Natural killer cell (primary cell): ENCODE results near the gene ISX. TPM values are rescaled to one million over a fixed set of nuclear protein-coding genes. Genes with fewer than 3 reads are reported as not detected.

ENCODE experiments used
- ATAC-seq, 3 donors: fragments of 150-1000 bp in 2 of 3; fragments of 200-7000 bp in 1 of 3; cut with Tn5 transposase; 1 replicate in 1 of 3; 2 replicates in 2 of 3; pipeline ENCODE4 v1.10.0; 2021; ENCODE audit warnings: mild to moderate bottlenecking in 2 of 3, moderate library complexity in 2 of 3
- DNase-seq, 2 donors: peaks; one replicate each; pipeline versions ENCODE4 v3.0.0 to v3.0.0-alpha.2; 2013 to 2021; ENCODE audit warnings: mixed read lengths in 1 of 2
- H3K27ac ChIP-seq: one replicate; pipeline ENCODE4 v1.5.1; 2013; ENCODE audit warnings: mild to moderate bottlenecking, low read length
- H3K27me3 ChIP-seq: one replicate; pipeline ENCODE4 v1.6.1; 2013; ENCODE audit warnings: low read length; ENCODE audit not compliant: control insufficient read depth, insufficient read depth
- H3K36me3 ChIP-seq: one replicate; pipeline ENCODE4 v1.6.1; 2013; ENCODE audit warnings: low read length; ENCODE audit not compliant: control insufficient read depth, insufficient read depth
- H3K4me1 ChIP-seq: one replicate; pipeline ENCODE4 v1.6.1; 2013; ENCODE audit warnings: low read length; ENCODE audit not compliant: control insufficient read depth, insufficient read depth
- H3K4me3 ChIP-seq: one replicate; pipeline ENCODE4 v1.5.1; 2013; ENCODE audit warnings: low read length
- H3K9me3 ChIP-seq: one replicate; pipeline ENCODE4 v1.6.1; 2013; ENCODE audit warnings: low read length; ENCODE audit not compliant: control insufficient read depth, insufficient read depth
- H3K27ac Mint-ChIP-seq, 2 donors: one replicate each; pipeline ENCODE4 v1.8.0; 2022; ENCODE audit warnings: mild to moderate bottlenecking in 2 of 2, mixed read lengths in 2 of 2, moderate library complexity in 1 of 2
- H3K27me3 Mint-ChIP-seq, 2 donors: one replicate each; pipeline ENCODE4 v1.8.0; 2022; ENCODE audit warnings: low read depth in 2 of 2, mixed read lengths in 2 of 2
- H3K36me3 Mint-ChIP-seq: one replicate; pipeline ENCODE4 v1.8.0; 2022; ENCODE audit warnings: mixed read lengths
- H3K4me1 Mint-ChIP-seq, 2 donors: one replicate each; pipeline ENCODE4 v1.8.0; 2022; ENCODE audit warnings: mixed read lengths in 2 of 2
- H3K4me3 Mint-ChIP-seq: one replicate; pipeline ENCODE4 v1.8.0; 2022; ENCODE audit warnings: mild to moderate bottlenecking, moderate library complexity, mixed read lengths
- H3K9me3 Mint-ChIP-seq, 2 donors: one replicate each; pipeline ENCODE4 v1.8.0; 2022; ENCODE audit warnings: mixed read lengths in 2 of 2
- CTCF ChIP-seq: fragments of 200-600 bp; IDR thresholded peaks from one replicate; pipeline ENCODE4 v1.8.0; 2022; ENCODE audit warnings: antibody characterized with exemption
- WGBS: methylation state at CpG from one replicate; pipeline ENCODE4 v1.1.7; 2013; ENCODE audit warnings: missing lambda C conversion rate; ENCODE audit not compliant: insufficient coverage; 5-methylcytosine and 5-hydroxymethylcytosine counted together
- intact Hi-C: fragments of 100-400 bp; cut with micrococcal nuclease; formaldehyde crosslinking; loops from one replicate; pipeline ENCODE4 v1.14.2; 2022
- total RNA-seq, 4 donors: library from RNA; stranded (reverse); fragments of 120-200 nt in 1 of 4; gene quantifications; one replicate each; pipeline versions ENCODE4 v1.2.3 to v1.2.4, GENCODE V29; 2013 to 2022

The ISX gene
- total RNA-seq, 3 donors from 2014 or later (not counting 1 experiment from before 2014, with no cell fraction given) = not detected

GRCh38 chr22:35021161-35021560, 44.8 kb upstream of the ISX start:
- Mint-ChIP-seq H3K27ac (no peak overlapping the region), H3K27me3 (peaks cover 6 to 14% of the 10 kb centered on the region in 2 donors), H3K9me3 (no peaks in the 10 kb centered on the region), H3K4me3 (no peak overlapping the region), H3K4me1 (peaks cover 0 to 4% of the 10 kb centered on the region in 2 donors), H3K36me3 (no peaks in the 10 kb centered on the region)
- Histone ChIP-seq H3K27ac (no peak overlapping the region), H3K27me3 (no peaks in the 10 kb centered on the region), H3K4me3 (no peak overlapping the region), H3K4me1 (no peaks in the 10 kb centered on the region), H3K36me3 (no peaks in the 10 kb centered on the region), H3K9me3 (no peaks in the 10 kb centered on the region)
- intact Hi-C loops = loop anchor here (10.0 kb wide), 1 partner anchor 1716 kb away; no protein-coding TSS in a partner anchor
- no peak for DNase-seq
- WGBS = 82% methylated on average over 7 of the region's 7 CpGs
- TF ChIP-seq CTCF = no peak
- ATAC-seq = no peak

GRCh38 chr22:35022291-35022690, 43.7 kb upstream of the ISX start:
- H3K4me3 ChIP-seq = no peak overlapping the region
- Mint-ChIP-seq H3K27me3 (peaks cover 9 to 21% of the 10 kb centered on the region in 2 donors), H3K36me3 (no peaks in the 10 kb centered on the region), H3K27ac (no peak overlapping the region), H3K4me1 (peaks cover 0 to 4% of the 10 kb centered on the region in 2 donors), H3K9me3 (no peaks in the 10 kb centered on the region), H3K4me3 (no peak overlapping the region)
- WGBS = 86% methylated on average over 5 of the region's 5 CpGs
- ATAC-seq = no peak
- DNase-seq = no peak
- H3K36me3 ChIP-seq = no peaks in the 10 kb centered on the region
- H3K27ac ChIP-seq = no peak overlapping the region
- no peak for TF ChIP-seq CTCF
- H3K27me3 ChIP-seq = no peaks in the 10 kb centered on the region
- intact Hi-C loops = loop anchor here (10.0 kb wide), 1 partner anchor 1717 kb away; no protein-coding TSS in a partner anchor
- H3K9me3 ChIP-seq = no peaks in the 10 kb centered on the region
- H3K4me1 ChIP-seq = no peaks in the 10 kb centered on the region

- intact Hi-C loops = loop anchor here (10.0 kb wide), 1 partner anchor 1719 kb away; no protein-coding TSS in a partner anchor
- peak in 2 of 3 donors; percentile 46 to 56 for ATAC-seq
- Histone ChIP-seq H3K36me3 (no peaks in the 10 kb centered on the region), H3K4me3 (no peak overlapping the region), H3K4me1 (no peaks in the 10 kb centered on the region), H3K27ac (no peak overlapping the region), H3K9me3 (no peaks in the 10 kb centered on the region), H3K27me3 (no peaks in the 10 kb centered on the region)
- peak; percentile 38 to 52 for DNase-seq
- Mint-ChIP-seq H3K27me3 (peaks cover 12 to 26% of the 10 kb centered on the region in 2 donors), H3K4me3 (no peak overlapping the region), H3K9me3 (no peaks in the 10 kb centered on the region), H3K36me3 (no peaks in the 10 kb centered on the region), H3K4me1 (peaks cover 0 to 4% of the 10 kb centered on the region in 2 donors), H3K27ac (no peak overlapping the region)
- 28% methylated on average over 25 of the region's 25 CpGs for WGBS
- peak; percentile 61 for TF ChIP-seq CTCF
Observed at GRCh38 chr22:35023692-35024363, 42.1 kb upstream of the ISX start.
